HAP-1 (cell line): ENCODE results near the gene RNASE7.
"Not testable (repeated sequence)": the region's sequence is repeated elsewhere in the genome, so short reads cannot be mapped to it uniquely, and the experiment has no call there.

Experiments
- DNase-seq, 2 experiments: peaks; one replicate each; pipeline ENCODE4 v3.0.0-alpha.2; 2016 to 2020; ENCODE audit warnings: low spot score in 2 of 2
- H3K27me3 ChIP-seq: fragments of 250-450 bp; sonication (Bioruptor Pico); 2 replicates; pipeline ENCODE4 v1.5.1; 2020; ENCODE audit warnings: low read depth, mild to moderate bottlenecking, moderate library complexity
- H3K36me3 ChIP-seq: fragments of 250-450 bp; sonication (Bioruptor Pico); replicated peaks from 2 replicates; pipeline ENCODE4 v1.5.1; 2020; ENCODE audit warnings: mild to moderate bottlenecking
- H3K4me1 ChIP-seq: fragments of 250-450 bp; sonication (Bioruptor Pico); 2 replicates; pipeline ENCODE4 v1.5.1; 2020; ENCODE audit warnings: mild to moderate bottlenecking
- H3K4me3 ChIP-seq: fragments of 250-450 bp; sonication (Bioruptor Pico); 2 replicates; pipeline ENCODE4 v1.5.1; 2020; ENCODE audit warnings: mild to moderate bottlenecking, moderate library complexity
- H3K9me3 ChIP-seq: fragments of 250-450 bp; sonication (Bioruptor Pico); 2 replicates; pipeline ENCODE4 v1.5.1; 2020; ENCODE audit warnings: mild to moderate bottlenecking, moderate library complexity
- in situ Hi-C: fragments of 300-500 bp; cut with MboI; formaldehyde crosslinking; loops from 3 replicates; pipeline ENCODE4 v1.14.3; 2020; ENCODE audit warnings: low sequenced_read_pairs, inconsistent platforms, mixed read lengths

Gene RNASE7, protein sequence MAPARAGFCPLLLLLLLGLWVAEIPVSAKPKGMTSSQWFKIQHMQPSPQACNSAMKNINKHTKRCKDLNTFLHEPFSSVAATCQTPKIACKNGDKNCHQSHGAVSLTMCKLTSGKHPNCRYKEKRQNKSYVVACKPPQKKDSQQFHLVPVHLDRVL

DNA sequence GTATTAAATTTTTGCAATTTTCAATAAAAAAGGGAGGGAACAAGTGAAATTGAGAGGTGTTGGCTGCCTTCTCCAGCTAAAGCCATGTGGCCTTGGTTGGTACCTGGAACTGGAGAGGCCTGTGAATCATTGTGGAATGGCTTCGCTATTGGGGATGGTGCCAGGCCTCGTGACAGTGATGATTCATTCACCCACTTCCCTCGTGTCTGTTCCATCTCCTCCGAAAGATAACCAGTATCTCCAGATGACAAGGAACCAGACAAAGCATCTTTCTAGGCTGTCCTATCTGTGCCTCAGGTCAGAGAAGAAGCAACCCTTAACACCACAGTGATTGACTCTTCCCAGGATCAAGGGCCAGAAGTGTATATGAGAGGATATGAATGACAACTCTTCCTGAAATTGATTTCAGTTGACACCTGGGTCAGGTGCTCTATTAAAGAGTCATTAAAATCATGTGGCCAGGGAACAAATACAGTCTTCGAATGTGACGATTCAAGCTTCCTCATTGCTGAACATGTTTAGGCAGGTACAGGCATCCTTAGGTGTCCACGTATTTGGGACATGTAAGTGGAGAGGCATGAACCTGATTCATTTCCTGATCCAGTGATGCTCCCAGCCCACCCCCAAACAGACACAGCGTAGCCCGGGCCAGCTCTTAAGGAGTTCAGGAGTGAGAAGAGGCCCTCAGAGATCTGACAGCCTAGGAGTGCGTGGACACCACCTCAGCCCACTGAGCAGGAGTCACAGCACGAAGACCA, at the start of gene RNASE7:
Gene RNASE7, plus strand, starts transcription at position 687 of the 758 bp plus-strand sequence. CDS start 631 bp downstream, outside the sequence.
- DNase-seq, result no peak
- H3K36me3 ChIP-seq, result no peaks in the 10 kb centered on the region
- H3K4me3 ChIP-seq, result no peak within 1 kb of the TSS
- H3K27me3 ChIP-seq, result peaks cover 6% of the 10 kb centered on the region
- in situ Hi-C loops, result no loop called here
- H3K4me1 ChIP-seq, result no peaks in the 10 kb centered on the region
- H3K9me3 ChIP-seq, result no peaks in the 10 kb centered on the region

DNA sequence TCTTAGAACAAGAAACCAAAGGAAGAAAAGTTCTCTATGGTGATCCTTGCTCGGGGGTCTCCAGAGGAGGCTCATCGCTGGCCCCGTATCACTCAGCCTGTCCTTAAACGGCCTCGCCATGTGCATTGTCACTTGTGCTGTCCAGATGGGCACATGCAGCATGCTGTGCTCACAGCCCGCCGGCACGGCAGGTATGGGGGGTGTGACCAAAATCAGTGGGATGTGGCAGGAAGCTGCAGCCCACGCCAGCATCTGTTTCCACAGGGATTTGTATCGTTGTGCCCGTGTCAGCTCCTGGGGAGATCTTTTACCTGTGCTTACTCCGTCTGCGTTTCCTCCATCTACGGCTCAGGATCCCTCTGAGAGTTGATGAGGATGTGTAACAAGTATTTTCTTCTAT, 45.6 kb upstream of the RNASE7 start:
- peaks cover 52% of the 10 kb centered on the region for H3K36me3 ChIP-seq
- H3K4me3 ChIP-seq, result no peak overlapping the region
- H3K27me3 ChIP-seq, result no peaks in the 10 kb centered on the region
- in situ Hi-C loops, result no loop called here
- DNase-seq, result no peak
- no peaks in the 10 kb centered on the region for H3K9me3 ChIP-seq
- peaks cover 3% of the 10 kb centered on the region for H3K4me1 ChIP-seq

DNA sequence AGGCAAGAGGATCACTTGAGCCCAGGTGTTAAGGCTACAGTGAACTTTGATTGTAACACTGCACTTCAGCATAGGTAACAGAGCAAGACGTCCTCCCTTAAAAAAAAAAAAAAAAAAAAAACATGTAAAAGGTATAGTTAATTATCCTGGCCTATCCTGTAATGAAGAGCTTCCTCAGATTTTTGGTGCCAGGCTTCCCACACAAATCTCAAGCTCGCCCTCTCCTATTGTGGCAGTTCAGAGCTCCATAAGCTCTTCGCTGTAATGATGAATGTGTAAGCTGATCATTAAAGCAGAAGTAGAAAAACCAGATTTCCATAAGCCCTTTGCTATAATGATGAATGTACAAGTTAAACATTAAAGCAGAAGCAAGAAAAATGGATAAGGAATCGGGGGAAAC, 45.0 kb upstream of the RNASE7 start:
- H3K9me3 ChIP-seq, result no peaks in the 10 kb centered on the region
- DNase-seq, result no peak
- H3K36me3 ChIP-seq, result peaks cover 46% of the 10 kb centered on the region
- peaks cover 1% of the 10 kb centered on the region; the same call in 1 of the 2 replicates for H3K4me1 ChIP-seq
- no peak overlapping the region for H3K4me3 ChIP-seq
- no peaks in the 10 kb centered on the region for H3K27me3 ChIP-seq
- in situ Hi-C loops, result no loop called here

DNA sequence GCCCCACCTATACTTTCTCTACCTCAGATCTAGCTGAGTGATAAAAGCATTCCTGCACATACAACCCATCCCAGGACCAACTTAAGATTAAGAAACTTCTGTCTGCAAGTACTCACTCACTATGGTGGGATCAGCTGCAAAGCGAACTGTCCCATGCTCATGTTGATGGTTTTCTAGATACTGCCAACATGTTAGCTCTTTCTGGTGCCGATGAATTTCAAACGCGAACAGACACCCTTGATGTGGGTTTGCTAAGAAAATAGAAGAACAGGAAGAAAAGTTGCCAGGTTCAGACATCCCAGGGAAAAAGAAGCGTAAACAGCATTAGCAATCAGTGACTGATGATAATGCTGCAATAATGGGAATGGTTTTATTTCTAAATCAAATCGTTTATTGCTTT, 44.6 kb upstream of the RNASE7 start:
- Histone ChIP-seq H3K27me3 (no peaks in the 10 kb centered on the region), H3K36me3 (peaks cover 42% of the 10 kb centered on the region), H3K9me3 (no peaks in the 10 kb centered on the region), H3K4me1 (no peaks in the 10 kb centered on the region), H3K4me3 (no peak overlapping the region)
- DNase-seq, result no peak
- in situ Hi-C loops, result no loop called here

DNA sequence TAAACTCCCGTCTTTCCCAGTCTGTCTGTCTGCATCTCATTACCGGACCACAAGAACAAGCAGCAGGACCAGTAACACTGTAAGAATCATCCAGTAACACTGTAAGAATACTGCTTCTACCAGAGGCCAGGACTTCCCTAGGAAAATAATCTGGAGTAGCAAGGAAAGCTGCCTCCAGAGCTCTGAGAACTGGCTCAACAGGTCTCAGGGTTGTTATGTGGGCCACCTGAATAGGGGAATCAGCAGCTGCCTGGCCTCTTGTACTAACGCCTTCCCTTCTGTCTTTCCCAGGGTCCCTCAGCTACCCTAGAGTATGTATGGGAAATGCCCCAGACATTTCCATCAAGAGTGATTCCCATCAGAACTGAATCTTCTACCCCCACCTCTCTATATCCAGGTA, 44.0 kb upstream of the RNASE7 start:
- DNase-seq, result no peak
- in situ Hi-C loops, result no loop called here
- Histone ChIP-seq H3K4me1 (no peaks in the 10 kb centered on the region), H3K9me3 (no peaks in the 10 kb centered on the region), H3K36me3 (peaks cover 38% of the 10 kb centered on the region), H3K4me3 (no peak overlapping the region), H3K27me3 (no peaks in the 10 kb centered on the region)

DNA sequence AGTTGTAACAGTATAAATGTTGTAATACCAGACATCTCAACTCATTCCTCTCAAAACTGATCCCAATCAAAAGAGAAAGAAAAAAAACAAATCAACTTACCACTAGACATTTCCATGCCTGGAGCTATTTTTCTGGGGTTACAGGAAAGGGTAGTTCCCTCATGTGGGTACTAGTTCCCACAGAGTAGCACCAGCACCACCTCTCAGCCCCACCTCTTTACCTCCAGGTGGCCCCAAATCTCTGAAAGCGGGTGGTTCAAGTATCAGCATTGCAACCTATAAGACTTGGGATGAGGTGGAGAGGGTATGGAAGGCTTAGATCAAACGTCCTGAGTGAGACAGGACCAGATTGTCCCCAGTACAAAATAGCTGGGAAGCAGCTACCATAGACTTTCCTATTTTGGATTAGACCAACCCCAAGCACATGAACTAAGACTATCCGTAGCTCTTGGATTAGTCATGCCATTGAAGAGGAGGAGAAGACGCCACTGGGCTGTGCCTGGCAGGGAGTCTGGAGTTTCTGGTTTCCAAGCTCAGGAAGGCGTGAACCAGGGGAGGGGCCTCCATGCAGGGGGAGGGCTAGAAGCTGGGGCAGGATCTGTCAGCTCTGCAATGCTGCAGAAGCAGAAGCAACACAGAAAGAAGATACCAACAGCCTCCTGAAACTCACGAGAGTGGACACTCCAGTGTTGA, 43.3 kb upstream of the RNASE7 start, which contains the start of gene SLC39A2:
Gene SLC39A2, plus strand, starts transcription at position 620 of the 693 bp plus-strand sequence. CDS start 154 bp downstream, outside the sequence.
- H3K4me1 ChIP-seq, result no peaks in the 10 kb centered on the region
- in situ Hi-C loops, result no loop called here
- H3K27me3 ChIP-seq, result no peaks in the 10 kb centered on the region
- peaks cover 32% of the 10 kb centered on the region for H3K36me3 ChIP-seq
- no peak within 1 kb of the TSS for H3K4me3 ChIP-seq
- H3K9me3 ChIP-seq, result no peaks in the 10 kb centered on the region
- DNase-seq, result no peak

DNA sequence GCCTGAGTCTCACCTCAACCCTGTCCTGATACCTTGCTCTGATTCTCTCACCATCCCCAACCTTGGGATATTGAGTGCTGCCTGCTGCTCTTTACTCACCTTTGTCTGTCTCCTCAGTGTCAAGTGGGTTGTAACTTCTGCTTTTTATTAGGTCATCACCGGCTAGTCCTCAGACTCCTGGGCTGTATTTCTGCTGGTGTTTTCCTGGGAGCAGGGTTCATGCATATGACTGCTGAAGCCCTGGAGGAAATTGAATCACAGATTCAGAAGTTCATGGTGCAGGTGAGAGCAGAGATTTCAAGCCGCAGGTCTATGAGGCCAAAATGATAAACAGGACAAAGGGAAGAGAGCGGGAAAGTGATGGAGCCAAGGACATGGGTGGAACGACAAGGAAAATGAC, 42.6 kb upstream of the RNASE7 start:
- in situ Hi-C loops, result no loop called here
- peaks cover 25% of the 10 kb centered on the region for H3K36me3 ChIP-seq
- H3K4me1 ChIP-seq, result no peaks in the 10 kb centered on the region
- no peak for DNase-seq
- H3K27me3 ChIP-seq, result no peaks in the 10 kb centered on the region
- H3K9me3 ChIP-seq, result no peaks in the 10 kb centered on the region
- no peak overlapping the region for H3K4me3 ChIP-seq

DNA sequence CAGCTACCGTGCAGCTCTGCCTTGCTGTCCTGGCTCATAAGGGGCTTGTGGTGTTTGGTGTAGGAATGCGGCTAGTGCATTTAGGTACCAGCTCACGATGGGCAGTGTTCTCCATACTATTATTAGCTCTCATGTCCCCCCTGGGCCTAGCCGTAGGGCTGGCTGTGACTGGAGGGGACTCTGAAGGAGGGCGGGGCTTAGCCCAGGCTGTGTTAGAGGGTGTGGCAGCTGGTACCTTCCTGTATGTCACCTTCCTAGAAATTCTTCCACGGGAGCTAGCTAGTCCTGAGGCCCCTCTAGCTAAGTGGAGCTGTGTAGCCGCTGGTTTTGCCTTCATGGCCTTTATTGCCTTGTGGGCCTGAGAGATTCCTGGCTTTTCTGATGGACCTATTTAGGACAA, 40.9 kb upstream of the RNASE7 start:
- Histone ChIP-seq H3K27me3 (no peaks in the 10 kb centered on the region), H3K4me1 (no peaks in the 10 kb centered on the region), H3K36me3 (peaks cover 10% of the 10 kb centered on the region), H3K9me3 (no peaks in the 10 kb centered on the region), H3K4me3 (no peak overlapping the region)
- in situ Hi-C loops, result no loop called here
- DNase-seq, result no peak

DNA sequence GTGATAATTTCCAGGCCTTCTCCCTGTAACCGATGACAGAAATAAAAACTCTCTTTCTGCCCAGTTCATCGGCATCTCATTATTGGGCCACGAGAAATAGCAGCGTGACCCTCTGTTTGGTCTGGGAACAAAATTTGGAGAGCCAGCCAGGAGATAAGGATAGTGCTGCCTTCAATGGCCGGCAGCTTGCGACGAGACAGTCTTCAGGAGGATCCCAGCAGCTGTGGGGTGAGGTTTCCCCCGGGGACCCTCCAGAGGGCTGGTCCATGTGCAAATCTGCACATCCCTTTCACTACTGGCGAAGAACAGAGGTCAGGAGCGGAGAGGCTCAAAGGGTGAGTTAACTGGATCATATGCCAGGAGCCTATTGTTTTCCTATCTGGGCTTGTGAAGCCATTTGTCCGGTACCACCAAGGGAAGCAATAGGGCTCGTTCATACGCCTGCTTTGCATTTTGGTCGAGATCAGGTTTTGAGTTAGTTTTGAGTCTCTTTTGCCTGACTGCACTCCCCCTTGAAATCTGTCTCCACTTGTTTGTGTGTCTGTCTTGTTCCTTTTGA, 38.3 kb upstream of the RNASE7 start:
- DNase-seq, result no peak
- Histone ChIP-seq H3K36me3 (no peaks in the 10 kb centered on the region), H3K4me3 (no peak overlapping the region), H3K4me1 (no peaks in the 10 kb centered on the region), H3K27me3 (no peaks in the 10 kb centered on the region), H3K9me3 (no peaks in the 10 kb centered on the region)
- in situ Hi-C loops, result no loop called here

DNA sequence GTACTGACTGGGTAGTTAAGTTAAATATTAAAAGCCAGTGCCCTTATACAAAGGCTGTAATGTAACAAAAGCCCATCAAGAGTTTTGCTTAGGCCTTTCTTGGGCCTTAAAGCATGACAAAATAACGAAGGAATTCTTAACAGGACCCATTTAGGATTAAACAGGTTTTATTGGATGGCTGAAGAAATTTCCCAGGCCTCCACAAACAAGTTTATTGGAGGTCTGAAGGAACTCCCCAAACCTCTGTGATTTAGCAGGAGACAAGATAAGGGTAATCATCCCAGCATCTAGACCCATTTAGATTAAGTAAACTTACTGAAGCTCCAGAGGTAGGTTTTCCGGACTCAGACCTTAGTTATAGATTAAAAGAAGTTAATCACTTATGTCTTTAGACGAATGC, 32.4 kb upstream of the RNASE7 start:
- H3K4me1 ChIP-seq, in situ Hi-C loops, H3K27me3 ChIP-seq, H3K9me3 ChIP-seq, H3K36me3 ChIP-seq, DNase-seq, H3K4me3 ChIP-seq: not testable (repeated sequence)

DNA sequence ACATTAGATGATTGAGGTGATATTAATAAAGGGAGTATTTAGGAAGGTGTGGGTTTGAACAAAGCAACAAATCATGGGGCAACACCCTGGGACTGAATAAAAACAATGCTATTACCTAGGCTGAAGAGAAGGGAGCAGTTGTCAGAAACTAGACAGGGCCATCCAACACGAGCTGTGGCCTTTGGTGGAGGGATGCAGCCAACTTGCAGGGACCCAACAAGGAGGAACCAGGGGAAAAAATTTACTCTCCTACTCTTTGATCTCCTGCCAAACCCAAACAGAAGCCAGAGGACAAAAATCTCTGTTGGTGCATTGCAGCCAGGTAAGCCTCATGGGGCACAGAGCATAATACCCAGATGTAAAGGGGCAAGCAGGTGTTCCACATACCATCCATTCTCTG, 31.0 kb upstream of the RNASE7 start:
- H3K9me3 ChIP-seq, result no peaks in the 10 kb centered on the region
- H3K4me1 ChIP-seq, result peaks cover 3% of the 10 kb centered on the region; the same call in 1 of the 2 replicates
- no peak for DNase-seq
- no peaks in the 10 kb centered on the region; the same call in 1 of the 2 replicates for H3K27me3 ChIP-seq
- H3K36me3 ChIP-seq, result no peaks in the 10 kb centered on the region
- in situ Hi-C loops, result no loop called here
- H3K4me3 ChIP-seq, result no peak overlapping the region

DNA sequence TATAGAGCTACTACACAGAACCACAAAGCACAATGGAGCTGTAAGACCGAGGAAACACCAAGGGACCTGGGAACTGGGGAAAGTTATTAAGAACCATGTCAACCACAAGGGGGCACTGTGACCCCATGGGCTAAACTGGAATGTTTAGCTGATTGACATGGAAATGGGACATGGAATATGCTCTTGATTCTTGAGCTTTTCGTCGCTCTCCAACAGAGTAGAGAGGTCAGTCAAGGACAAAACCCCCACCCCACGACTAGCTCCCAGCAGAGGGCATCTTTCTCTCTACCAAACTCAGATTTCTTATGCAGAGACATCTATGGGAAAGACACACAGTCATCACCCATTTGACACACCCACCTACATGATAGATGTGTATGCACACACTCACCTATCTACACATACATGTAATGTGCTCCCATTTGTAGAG, 27.4 kb upstream of the RNASE7 start:
- Histone ChIP-seq H3K9me3 (no peaks in the 10 kb centered on the region), H3K4me3 (no peak overlapping the region), H3K4me1 (peaks cover 3% of the 10 kb centered on the region; the same call in 1 of the 2 replicates), H3K27me3 (no peaks in the 10 kb centered on the region; the same call in 1 of the 2 replicates), H3K36me3 (no peaks in the 10 kb centered on the region; the same call in 1 of the 2 replicates)
- peak; percentile 93 for DNase-seq
- in situ Hi-C loops, result no loop called here

DNA sequence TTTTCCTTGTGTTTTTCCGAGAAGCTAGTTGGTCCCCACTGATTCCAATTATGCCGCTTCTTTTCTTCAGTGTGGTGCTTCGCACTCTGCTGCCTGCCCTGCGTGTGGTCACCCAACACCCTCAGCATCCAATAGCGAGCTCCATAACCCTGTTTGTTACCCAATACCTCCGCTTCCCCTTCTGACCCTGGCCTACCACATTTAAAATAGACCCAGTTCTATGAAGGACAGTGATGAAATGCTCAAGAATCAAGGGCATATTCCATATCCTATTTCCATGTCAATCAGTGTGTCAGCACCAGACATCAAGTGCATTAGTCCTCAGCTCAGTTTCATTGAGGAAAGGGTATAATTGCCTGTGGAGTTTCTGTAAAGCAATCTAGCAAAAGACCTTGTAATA, 26.9 kb upstream of the RNASE7 start:
- DNase-seq, result no peak
- in situ Hi-C loops, result no loop called here
- Histone ChIP-seq H3K27me3 (no peaks in the 10 kb centered on the region; the same call in 1 of the 2 replicates), H3K4me3 (no peak overlapping the region), H3K4me1 (peaks cover 3% of the 10 kb centered on the region; the same call in 1 of the 2 replicates), H3K36me3 (no peaks in the 10 kb centered on the region; the same call in 1 of the 2 replicates), H3K9me3 (no peaks in the 10 kb centered on the region)
